Measurements from ENCODE around the gene CALHM2. TPM values are rescaled to one million over a fixed set of nuclear protein-coding genes. Genes with fewer than 3 reads are reported as not detected.

Gene CALHM2
- 3.1 to 7.0 TPM (median 4.8 TPM) in 5 replicates for total RNA-seq (2022; extraction: Qiagen RNA extraction; ENCODE audit: low read depth)

GRCh38 chr10:103451831-103452505 is at the start of gene CALHM2:
TSS of gene CALHM2 (minus strand) at chr10:103452370. CDS start at chr10:103449941, 2,429 bp downstream.

GRCh38 chr10:103493362-103493915 is 41.3 kb upstream of the CALHM2 start, which contains the start of gene NEURL1:
TSS of gene NEURL1 (plus strand) at chr10:103493705. CDS start at chr10:103494388, 683 bp downstream.

GRCh38 chr10:103479135-103479534 is 27.0 kb upstream of the CALHM2 start, which contains the start of gene CALHM3:
TSS of gene CALHM3 (minus strand) at chr10:103479240. CDS start at chr10:103479032, 208 bp downstream.

GRCh38 chr10:103458720-103459119 is 6.5 kb upstream of the CALHM2 start, which contains the start of gene CALHM1:
TSS of gene CALHM1 (minus strand) at chr10:103458900. CDS start at chr10:103458751, 149 bp downstream.

Other genes with a start within 250 kb of the CALHM2 start
- 0.08 TPM in 1 of 5 replicates, not detected in the others for gene RPEL1, start 206.5 kb downstream of the CALHM2 start, total RNA-seq (2022; extraction: Qiagen RNA extraction; ENCODE audit: low read depth)
- 20.0 to 29.7 TPM (median 24.8 TPM) in 5 replicates for gene INA, start 175.2 kb downstream of the CALHM2 start, total RNA-seq (2022; extraction: Qiagen RNA extraction; ENCODE audit: low read depth)
- gene PCGF6, start 101.2 kb downstream of the CALHM2 start, total RNA-seq (2022; extraction: Qiagen RNA extraction; ENCODE audit: low read depth) = 8.0 to 14.7 TPM (median 12.4 TPM) in 5 replicates
- 3.0 to 4.1 TPM (median 3.0 TPM) in 5 replicates for gene TAF5, start 84.4 kb downstream of the CALHM2 start, total RNA-seq (2022; extraction: Qiagen RNA extraction; ENCODE audit: low read depth)
- 413 to 657 TPM (median 444 TPM) in 5 replicates for gene ATP5MK, start 55.9 kb downstream of the CALHM2 start, total RNA-seq (2022; extraction: Qiagen RNA extraction; ENCODE audit: low read depth)
- 32.5 to 45.0 TPM (median 42.6 TPM) in 5 replicates for gene PDCD11, start 55.7 kb downstream of the CALHM2 start, total RNA-seq (2022; extraction: Qiagen RNA extraction; ENCODE audit: low read depth)
- gene CALHM1, start 6.5 kb upstream of the CALHM2 start, total RNA-seq (2022; extraction: Qiagen RNA extraction; ENCODE audit: low read depth) = not detected in 5 replicates
- gene CALHM3, start 26.9 kb upstream of the CALHM2 start, total RNA-seq (2022; extraction: Qiagen RNA extraction; ENCODE audit: low read depth) = 0.27 to 0.55 TPM (median 0.32 TPM) in 5 replicates
- 0.47 to 0.96 TPM (median 0.74 TPM) in 5 replicates for gene NEURL1, start 41.3 kb upstream of the CALHM2 start, total RNA-seq (2022; extraction: Qiagen RNA extraction; ENCODE audit: low read depth)